ENCODE data around the gene MYO7B.

The MYO7B gene

DNA sequence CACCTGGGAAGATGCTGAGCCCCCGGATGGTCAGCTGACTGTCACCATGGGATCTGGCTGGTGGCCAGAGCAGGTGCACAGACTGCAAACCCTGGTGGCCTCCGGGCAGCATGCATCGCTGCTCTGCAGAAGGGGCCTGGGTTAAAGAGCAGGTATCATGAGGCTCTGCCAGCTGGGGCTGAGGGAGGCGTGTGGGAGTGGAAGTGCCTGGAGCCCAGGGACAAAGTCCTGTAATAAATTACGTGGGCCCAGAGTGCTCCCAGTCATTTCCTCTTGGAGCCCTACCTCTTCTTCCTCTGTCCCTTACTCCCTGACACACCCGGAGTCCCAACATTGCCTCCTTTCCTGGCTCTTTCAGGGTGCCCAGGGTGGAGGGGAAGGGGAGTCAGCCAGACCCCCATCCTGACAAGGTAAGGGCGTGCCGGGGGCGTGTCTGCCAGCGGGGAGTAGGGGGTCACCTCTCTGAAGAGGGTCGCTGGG is at the start of gene MYO7B:
Gene MYO7B, plus strand, starts transcription at position 262 of the 480 bp plus-strand sequence. CDS start 24,040 bp downstream, outside the sequence.
- no peak for DNase-seq (ENCODE audit: low spot score)

DNA sequence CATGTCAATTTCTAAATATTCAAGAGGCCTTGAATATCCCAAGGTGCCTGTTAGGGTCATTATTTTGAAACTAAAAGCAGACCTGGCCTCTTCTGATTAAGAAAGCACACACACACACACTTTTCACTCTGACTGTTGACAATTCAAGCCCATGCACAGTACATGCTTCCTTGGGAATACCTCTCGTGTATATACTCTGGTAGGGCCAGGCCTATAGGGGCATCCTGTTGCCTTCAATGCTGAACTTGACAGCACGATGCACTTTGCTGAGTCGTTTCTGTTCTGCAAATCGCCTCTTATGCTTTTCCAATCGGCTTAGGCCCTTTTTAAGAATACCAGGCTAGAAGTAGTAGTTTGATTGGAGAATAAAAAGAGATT is 49.8 kb upstream of the MYO7B start:
- no peak for DNase-seq (ENCODE audit: low spot score)

GRCh38 chr2:127486247-127487058 is 49.0 kb upstream of the MYO7B start:
- no peak for DNase-seq (ENCODE audit: low spot score)

DNA sequence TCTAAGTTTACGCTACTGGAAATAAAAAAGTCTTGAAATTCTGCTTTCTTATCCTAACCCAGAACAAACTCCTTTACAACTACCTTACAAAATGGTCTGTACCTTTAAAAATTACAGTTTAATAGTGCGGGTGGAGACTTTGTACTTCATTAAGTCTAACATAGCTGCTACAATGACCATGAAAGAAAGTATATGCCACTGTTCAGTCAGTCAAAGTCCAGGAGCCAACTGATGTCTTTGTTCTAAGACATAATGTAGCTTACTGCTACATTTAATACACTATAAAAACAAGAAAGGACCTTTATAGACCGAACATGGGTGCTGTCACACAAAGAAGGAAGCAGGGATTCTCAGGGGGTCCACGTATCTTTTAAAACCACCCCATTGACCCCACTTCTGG is 45.2 kb upstream of the MYO7B start:
- DNase-seq (ENCODE audit: low spot score), result no peak

DNA sequence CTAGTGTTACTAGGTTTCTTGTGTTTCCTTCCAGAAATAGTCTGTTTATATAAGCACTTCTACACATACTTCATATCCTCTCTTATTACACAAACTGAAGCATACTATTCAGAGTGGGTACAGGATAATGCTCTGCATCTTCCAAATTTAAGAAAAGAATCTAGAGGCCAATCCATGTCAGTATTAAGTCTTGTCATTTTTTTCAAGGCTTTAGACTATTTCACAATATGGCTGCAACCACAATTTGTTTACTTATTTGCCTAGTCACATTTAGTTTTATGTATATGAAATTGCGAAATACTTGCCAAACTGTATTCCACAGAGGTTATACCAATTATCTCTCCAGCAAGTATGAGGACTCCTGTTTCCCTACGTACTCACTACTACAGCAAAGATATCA is 37.1 kb upstream of the MYO7B start:
- no peak for DNase-seq (ENCODE audit: low spot score)

- DNase-seq (ENCODE audit: low spot score), result no peak
Observed at GRCh38 chr2:127503491-127503890, 32.0 kb upstream of the MYO7B start.

- DNase-seq (ENCODE audit: low spot score), result no peak
Observed at GRCh38 chr2:127504552-127505430, 30.7 kb upstream of the MYO7B start.

DNA sequence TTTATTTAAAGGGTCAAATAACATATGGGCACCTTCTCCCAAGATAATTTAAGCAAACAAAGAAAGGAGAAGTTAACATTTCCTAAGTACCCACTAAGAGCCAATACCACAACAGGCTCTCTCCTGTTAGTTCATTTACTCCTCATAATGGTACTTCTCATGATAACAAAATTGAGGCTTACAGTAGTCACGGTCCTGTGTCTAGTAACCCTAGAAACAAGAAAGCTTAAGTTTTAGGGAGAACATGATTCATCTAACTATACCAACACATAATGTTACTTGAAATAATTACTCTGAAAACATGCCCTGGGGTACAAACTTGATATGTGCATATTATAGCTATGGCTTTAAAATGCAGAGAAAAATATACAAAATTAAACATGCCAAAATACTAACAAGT is 29.0 kb upstream of the MYO7B start:
- no peak for DNase-seq (ENCODE audit: low spot score)

DNA sequence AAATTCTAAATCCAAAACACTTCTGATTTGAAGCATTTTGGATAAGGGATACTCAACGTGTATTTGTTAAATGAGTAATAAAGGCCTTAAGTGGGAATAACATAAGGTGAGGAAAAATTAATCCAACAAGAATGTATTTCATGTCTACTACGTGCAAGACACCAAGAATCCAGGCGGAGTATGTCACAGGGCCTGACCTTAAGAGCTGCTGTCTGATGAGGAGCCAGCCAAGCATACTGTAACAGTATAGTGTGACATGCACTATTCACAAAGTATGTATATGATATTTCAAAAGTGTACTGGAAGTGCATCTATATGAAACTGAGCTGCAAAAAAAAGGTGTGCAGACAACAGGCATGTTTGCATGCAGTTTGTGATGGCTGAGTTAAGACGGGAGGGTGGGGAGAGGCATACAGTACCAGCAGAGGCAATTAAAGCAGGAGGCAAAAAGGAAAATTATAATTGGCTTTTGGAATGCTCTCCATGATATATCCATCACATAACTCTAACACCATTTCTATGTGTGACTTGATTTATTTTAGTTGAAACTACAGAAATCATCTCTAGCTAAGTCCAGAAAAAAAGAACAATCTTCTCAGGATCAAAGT is 27.4 kb upstream of the MYO7B start:
- no peak for DNase-seq (ENCODE audit: low spot score)

GRCh38 chr2:127508631-127509034 is 26.9 kb upstream of the MYO7B start:
- peak; percentile 99 for DNase-seq (ENCODE audit: low spot score)

- no peak for DNase-seq (ENCODE audit: low spot score)
Observed at GRCh38 chr2:127510073-127510472, 25.4 kb upstream of the MYO7B start.

DNA sequence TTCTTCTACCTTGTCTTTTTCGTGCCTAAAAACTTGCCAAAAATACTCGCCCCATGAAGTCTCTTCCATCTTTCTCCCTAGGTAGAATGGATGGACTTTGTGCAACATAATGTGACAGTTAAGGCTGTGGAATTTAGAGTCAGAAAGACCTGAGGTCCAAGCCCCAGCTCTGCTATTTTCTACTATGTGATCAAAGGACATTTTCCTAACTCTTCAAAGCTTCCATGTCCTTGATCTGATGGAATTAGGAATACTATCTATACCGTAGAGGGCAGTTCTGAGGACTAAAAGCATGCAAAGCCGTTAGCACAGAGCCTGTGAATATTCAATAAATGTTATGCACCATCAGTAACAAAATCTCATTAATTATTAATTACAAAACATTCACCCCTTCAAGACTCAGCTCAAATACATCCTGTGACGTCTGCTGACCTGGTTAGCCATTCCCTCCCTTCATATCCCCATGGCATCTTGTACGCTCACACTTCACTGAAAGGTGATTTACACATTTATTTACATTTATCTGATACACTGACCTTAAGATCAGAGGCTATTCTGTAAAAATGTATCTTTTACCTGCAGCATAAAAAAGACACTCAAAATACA is 24.3 kb upstream of the MYO7B start:
- DNase-seq (ENCODE audit: low spot score), result no peak

DNA sequence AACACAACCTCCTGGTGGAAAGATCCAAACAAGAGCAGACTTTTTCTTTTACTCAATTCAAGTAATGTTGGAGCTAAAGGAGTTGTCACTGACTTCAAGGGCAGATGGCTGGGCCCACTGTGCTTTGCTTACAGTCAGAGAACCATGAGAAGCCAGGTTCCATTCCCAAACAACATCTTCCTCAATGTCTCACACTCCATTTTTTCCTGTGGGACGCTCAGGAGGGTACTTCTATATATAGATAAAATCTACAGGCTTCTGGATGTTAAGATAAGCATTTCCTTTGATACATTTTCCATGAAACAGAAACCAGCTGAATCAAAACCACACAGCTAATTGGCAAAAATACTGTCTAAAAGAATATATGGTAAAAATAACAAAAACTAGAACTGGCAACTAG is 23.6 kb upstream of the MYO7B start:
- no peak for DNase-seq (ENCODE audit: low spot score)

- DNase-seq (ENCODE audit: low spot score), result no peak
Observed at GRCh38 chr2:127512362-127512761, 23.1 kb upstream of the MYO7B start.

DNA sequence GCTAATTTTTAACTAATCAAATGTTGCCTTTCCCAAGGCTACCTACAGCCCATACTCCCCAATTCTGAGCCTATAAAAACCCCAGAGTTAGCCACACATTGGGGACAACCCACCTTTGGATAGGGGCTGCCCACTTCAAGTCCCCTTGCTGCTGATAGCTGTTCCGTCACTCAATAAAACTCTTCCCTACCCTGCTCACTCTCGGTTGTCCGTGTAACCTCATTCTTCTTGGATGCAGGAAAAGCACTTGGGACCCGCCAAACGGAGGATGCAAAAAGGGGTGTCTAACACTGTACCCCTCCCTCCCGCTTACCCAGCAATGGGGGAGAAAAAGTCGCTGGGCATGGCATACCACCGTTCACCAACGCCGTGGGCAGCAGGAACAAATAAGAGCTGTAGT is 21.4 kb upstream of the MYO7B start:
- DNase-seq (ENCODE audit: low spot score), result no peak

- no peak for DNase-seq (ENCODE audit: low spot score)
Observed at GRCh38 chr2:127514485-127514884, 21.0 kb upstream of the MYO7B start.

DNA sequence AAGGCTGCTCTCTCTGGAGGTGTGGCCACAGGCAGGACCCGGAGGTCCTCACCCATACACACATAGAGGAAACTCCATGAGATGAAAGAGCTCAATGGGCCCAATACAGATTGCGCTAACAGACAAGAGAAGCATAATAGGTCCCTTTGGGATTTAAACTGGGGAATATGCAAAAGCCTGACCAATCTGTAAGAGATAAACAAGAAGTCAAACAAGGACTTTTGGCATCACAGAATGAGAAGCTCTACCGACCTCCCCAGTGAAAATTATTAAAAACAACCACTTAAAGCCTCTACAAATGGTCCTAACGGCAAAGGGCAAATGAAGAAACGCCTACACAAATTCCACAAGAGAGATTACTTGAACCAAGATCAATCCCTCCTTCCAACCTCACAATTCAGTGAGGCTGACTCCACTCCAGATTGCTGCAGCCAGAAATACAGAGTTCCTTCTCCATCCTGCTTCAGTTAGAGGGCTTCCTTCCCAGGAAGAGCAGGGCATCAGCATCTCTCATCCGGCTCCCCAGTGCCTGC is 20.0 kb upstream of the MYO7B start:
- DNase-seq (ENCODE audit: low spot score), result no peak

- no peak for DNase-seq (ENCODE audit: low spot score)
Observed at GRCh38 chr2:127516041-127516762, 19.3 kb upstream of the MYO7B start.

GRCh38 chr2:127517465-127517864 is 18.0 kb upstream of the MYO7B start:
- DNase-seq (ENCODE audit: low spot score), result no peak

GRCh38 chr2:127520424-127520823 is 15.1 kb upstream of the MYO7B start:
- DNase-seq (ENCODE audit: low spot score), result no peak

GRCh38 chr2:127523269-127523939 is 12.1 kb upstream of the MYO7B start:
- DNase-seq (ENCODE audit: low spot score), result no peak

Data from kidney capillary endothelial cell (primary cell).